AG04449 (cell line): ENCODE results near the gene KIF26A.

ENCODE experiments used
- CTCF ChIA-PET: fragments of 350-600 bp; formaldehyde crosslinking; extraction: SDS; loops from one replicate; lab custom pipeline; 2021; ENCODE audit warnings: antibody characterized with exemption; lab: Yijun Ruan, JAX
- POLR2A ChIA-PET: fragments of 400-600, 350-600 bp; formaldehyde crosslinking; extraction: SDS; loops from one replicate; lab custom pipeline; 2020; ENCODE audit warnings: antibody characterized with exemption, inconsistent platforms; lab: Yijun Ruan, JAX
- DNase-seq: peaks from one replicate; pipeline ENCODE4 v3.0.0-alpha.2; 2010; ENCODE audit warnings: low read depth, low spot score
- H3K4me3 ChIP-seq: 2 replicates; pipeline ENCODE4 v1.5.1; 2011; ENCODE audit warnings: low read depth, mild to moderate bottlenecking, control low read depth, low read length
- CTCF ChIP-seq: IDR thresholded peaks from one replicate; pipeline ENCODE4 v1.5.1; 2011; ENCODE audit warnings: mild to moderate bottlenecking, moderate library complexity, low read length, control low read depth, inconsistent platforms; ENCODE audit not compliant: insufficient read depth; ENCODE audit errors: missing control alignments

The KIF26A gene

DNA sequence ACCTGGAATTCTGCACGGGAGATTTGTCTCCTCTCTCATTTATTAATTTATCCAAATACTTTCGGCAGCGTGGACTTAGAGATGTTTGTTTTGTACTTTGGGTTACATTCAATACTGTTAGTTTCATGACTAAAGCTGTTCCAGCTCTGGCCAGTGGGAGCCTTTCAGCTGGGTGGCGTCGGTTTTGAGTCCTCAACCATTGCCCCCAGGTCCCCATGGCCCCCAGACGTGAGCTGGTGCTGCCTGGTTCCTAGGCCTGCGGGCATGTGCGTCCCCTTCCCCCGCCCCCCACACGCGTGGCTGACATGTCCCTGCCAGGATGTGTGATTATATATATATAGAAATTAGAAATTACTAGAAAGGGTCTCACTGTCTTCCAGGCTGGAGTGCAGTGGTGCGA is 48.2 kb downstream of the KIF26A start:
- no peak for DNase-seq
- POLR2A ChIA-PET = no interaction called here

GRCh38 chr14:104187121-104187889 is 48.9 kb downstream of the KIF26A start:
- CTCF ChIA-PET = interaction anchor here (1.0 kb wide), 1 partner anchor 109 kb away, joined by 3 read pairs; no protein-coding TSS in a partner anchor
- no peak overlapping the region for H3K4me3 ChIP-seq
- DNase-seq = no peak
- no peak for TF ChIP-seq CTCF
- POLR2A ChIA-PET = no interaction called here

More for the DNA sequence above, 48.2 kb downstream of the KIF26A start:
- no peak for TF ChIP-seq CTCF
- no peak overlapping the region for H3K4me3 ChIP-seq
- CTCF ChIA-PET = interaction anchor here (1.0 kb wide), 1 partner anchor 108 kb away, joined by 3 read pairs; no protein-coding TSS in a partner anchor

DNA sequence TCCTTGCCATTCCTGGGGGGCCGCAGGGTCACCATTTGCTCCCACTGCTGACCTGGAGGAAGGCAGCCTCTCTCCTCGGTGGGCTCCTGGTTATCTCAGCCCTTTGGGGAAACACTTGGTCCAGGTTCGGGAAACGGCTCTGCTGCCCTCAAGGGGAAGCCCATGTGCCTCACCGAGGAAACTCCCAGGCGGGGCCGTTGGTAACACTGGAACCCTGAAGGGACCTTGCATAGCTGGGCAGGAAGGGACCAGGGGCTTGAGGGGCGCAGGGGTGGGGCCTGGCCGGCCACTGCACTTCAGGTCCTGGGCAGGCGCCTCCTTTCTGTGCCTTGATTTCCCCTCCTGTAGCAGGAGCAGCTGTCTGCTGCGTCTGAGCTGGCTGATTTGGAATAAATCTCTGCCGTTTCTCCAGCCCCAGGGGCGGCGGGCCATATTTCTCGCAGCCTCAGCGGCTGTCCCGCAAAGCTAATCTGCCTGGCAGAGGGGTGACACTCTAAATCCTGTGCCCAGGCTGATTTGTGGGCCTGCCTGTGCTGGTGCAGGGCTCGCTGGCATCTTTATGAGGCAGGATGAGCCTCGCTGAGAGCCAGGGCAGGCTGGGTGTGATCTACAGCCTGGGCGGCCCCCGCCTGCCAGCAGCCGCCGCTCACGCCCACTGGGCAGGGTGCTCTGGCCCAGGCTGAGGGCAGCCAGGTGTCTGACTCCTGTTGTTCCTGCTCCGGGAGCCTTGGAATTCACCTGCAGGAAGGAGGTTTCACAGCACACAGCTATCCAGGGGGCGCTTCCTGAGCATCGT is 49.7 kb downstream of the KIF26A start:
- H3K4me3 ChIP-seq = no peak overlapping the region
- no peak for DNase-seq
- ChIA-PET CTCF (no interaction called here), POLR2A (no interaction called here)
- no peak for TF ChIP-seq CTCF

GRCh38 chr14:104188727-104189400 is 50.5 kb downstream of the KIF26A start:
- no peak for DNase-seq
- ChIA-PET CTCF (no interaction called here), POLR2A (no interaction called here)
- no peak overlapping the region for H3K4me3 ChIP-seq
- no peak for TF ChIP-seq CTCF

- no peak for DNase-seq
- CTCF ChIA-PET = no interaction called here
- no peak for TF ChIP-seq CTCF
- no peak overlapping the region for H3K4me3 ChIP-seq
- POLR2A ChIA-PET = no interaction called here
These were observed 51.4 kb downstream of the KIF26A start for GRCh38 chr14:104189629-104190335.
